Tibial artery (tissue), 4 donors: ENCODE measurements around the gene LY6G6C.
A peak's percentile ranks its signal among the peaks of the same experiment; 100 is the strongest.

Source experiments
- DNase-seq, 2 donors: peaks; one replicate each; pipeline ENCODE4 v3.0.0-alpha.2; 2019
- H3K27ac ChIP-seq, 2 donors: fragments of 200-600 bp; sonication (generic) in 1 of 2; 1 replicate in 1 of 2; 2 replicates in 1 of 2; pipeline ENCODE4 v1.5.1; 2018 to 2019; ENCODE audit warnings: mild to moderate bottlenecking in 1 of 2
- H3K27me3 ChIP-seq, 2 donors: fragments of 200-600 bp; sonication (generic) in 1 of 2; one replicate each; pipeline versions ENCODE4 v1.5.1 to v1.6.0; 2016 to 2019
- H3K36me3 ChIP-seq, 3 donors: fragments of 200-600 bp; sonication (generic) in 2 of 3; one replicate each; pipeline ENCODE4 v1.5.1; 2016 to 2019; ENCODE audit warnings: mild to moderate bottlenecking in 2 of 3
- H3K4me1 ChIP-seq, 4 donors: fragments of 200-600 bp; sonication (generic) in 2 of 4; 1 replicate in 3 of 4; 2 replicates in 1 of 4; pipeline ENCODE4 v1.5.1; 2016 to 2019
- H3K4me3 ChIP-seq, 2 donors: fragments of 200-600 bp; sonication (generic) in 1 of 2; 1 replicate in 1 of 2; 2 replicates in 1 of 2; pipeline ENCODE4 v1.5.1; 2018 to 2019; ENCODE audit warnings: mild to moderate bottlenecking in 2 of 2
- H3K9me3 ChIP-seq, 3 donors: fragments of 200-600 bp; sonication (generic) in 1 of 3; one replicate each; pipeline ENCODE4 v1.5.1; 2016 to 2019
- intact Hi-C: fragments of 100-400 bp; cut with DNase I; formaldehyde crosslinking; loops from one replicate; pipeline ENCODE4 v1.15.0; 2023; ENCODE audit warnings: low total_unique reads
- TF ChIP-seq, protein P1 (sequence below), 2 experiments: fragments of 200-600 bp in 1 of 2; fragments of 450-650 bp in 1 of 2; IDR thresholded peaks; one replicate each; pipeline ENCODE4 v1.5.1; 2017 to 2019; ENCODE audit warnings: antibody characterized with exemption in 2 of 2, mild to moderate bottlenecking in 1 of 2, moderate library complexity in 1 of 2

LY6G6C gene

DNA sequence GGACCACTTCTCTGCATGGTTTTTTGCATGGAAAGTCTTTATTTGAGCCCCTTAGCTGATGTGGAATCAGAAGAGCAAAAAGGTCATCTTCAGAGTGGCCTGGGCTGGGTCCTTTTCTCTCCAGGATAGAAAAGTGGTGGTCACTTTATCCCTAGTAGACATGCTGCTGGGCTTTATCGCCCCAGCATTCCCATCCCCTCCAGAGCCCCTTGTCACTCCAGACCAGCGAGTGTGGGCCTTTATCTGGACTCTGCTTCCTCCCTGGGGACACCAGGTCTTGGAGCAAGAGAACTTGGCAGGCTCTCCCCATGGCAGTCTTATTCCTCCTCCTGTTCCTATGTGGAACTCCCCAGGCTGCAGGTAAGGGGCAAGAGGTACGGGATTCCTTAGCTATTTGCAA lies 14.9 kb downstream of the LY6G6C start, which contains the start of gene LY6G6F:
Gene LY6G6F (plus strand): TSS at position 268 of the 400 bp plus-strand sequence. CDS start 41 bp downstream, at position 309.
- no peak within 1 kb of the TSS for H3K4me3 ChIP-seq
- peaks cover 6 to 16% (median 13%) of the 10 kb centered on the region in 4 donors for H3K4me1 ChIP-seq
- H3K36me3 ChIP-seq: no peaks in the 10 kb centered on the region
- TF ChIP-seq, protein P1, sequence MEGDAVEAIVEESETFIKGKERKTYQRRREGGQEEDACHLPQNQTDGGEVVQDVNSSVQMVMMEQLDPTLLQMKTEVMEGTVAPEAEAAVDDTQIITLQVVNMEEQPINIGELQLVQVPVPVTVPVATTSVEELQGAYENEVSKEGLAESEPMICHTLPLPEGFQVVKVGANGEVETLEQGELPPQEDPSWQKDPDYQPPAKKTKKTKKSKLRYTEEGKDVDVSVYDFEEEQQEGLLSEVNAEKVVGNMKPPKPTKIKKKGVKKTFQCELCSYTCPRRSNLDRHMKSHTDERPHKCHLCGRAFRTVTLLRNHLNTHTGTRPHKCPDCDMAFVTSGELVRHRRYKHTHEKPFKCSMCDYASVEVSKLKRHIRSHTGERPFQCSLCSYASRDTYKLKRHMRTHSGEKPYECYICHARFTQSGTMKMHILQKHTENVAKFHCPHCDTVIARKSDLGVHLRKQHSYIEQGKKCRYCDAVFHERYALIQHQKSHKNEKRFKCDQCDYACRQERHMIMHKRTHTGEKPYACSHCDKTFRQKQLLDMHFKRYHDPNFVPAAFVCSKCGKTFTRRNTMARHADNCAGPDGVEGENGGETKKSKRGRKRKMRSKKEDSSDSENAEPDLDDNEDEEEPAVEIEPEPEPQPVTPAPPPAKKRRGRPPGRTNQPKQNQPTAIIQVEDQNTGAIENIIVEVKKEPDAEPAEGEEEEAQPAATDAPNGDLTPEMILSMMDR (IDR thresholded peaks at IDR 0.05): no peak
- no peak for DNase-seq
- H3K27me3 ChIP-seq: peaks cover 0 to 18% of the 10 kb centered on the region in 2 donors
- no peak within 1 kb of the TSS for H3K27ac ChIP-seq
- no peaks in the 10 kb centered on the region for H3K9me3 ChIP-seq
- intact Hi-C loops: no loop called here

DNA sequence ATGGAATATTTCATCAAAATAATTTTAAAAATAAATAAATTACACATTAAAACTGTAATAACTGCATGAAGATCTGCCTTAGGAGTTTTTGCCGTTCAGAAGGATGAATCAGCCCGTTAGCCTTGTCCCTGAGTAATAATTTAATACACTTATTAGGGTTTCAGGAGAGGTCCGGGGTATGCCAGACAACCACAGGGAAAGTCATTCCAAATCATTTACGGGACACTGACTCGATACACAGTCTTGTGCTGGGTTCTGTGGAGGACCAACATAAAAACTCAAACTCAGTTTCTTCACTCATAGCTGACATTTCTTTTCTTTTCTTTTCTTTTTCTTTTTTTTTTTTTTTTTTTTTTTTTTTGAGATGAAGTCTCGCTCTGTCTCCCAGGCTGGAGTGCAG lies 15.6 kb downstream of the LY6G6C start:
- Histone ChIP-seq H3K27ac (no peak overlapping the region), H3K27me3 (peaks cover 0 to 13% of the 10 kb centered on the region in 2 donors), H3K4me1 (peaks cover 6 to 22% (median 19%) of the 10 kb centered on the region in 4 donors), H3K36me3 (no peaks in the 10 kb centered on the region), H3K4me3 (no peak overlapping the region), H3K9me3 (no peaks in the 10 kb centered on the region)
- no peak for DNase-seq
- intact Hi-C loops: no loop called here
- TF ChIP-seq, protein P1 (IDR thresholded peaks at IDR 0.05): no peak

DNA sequence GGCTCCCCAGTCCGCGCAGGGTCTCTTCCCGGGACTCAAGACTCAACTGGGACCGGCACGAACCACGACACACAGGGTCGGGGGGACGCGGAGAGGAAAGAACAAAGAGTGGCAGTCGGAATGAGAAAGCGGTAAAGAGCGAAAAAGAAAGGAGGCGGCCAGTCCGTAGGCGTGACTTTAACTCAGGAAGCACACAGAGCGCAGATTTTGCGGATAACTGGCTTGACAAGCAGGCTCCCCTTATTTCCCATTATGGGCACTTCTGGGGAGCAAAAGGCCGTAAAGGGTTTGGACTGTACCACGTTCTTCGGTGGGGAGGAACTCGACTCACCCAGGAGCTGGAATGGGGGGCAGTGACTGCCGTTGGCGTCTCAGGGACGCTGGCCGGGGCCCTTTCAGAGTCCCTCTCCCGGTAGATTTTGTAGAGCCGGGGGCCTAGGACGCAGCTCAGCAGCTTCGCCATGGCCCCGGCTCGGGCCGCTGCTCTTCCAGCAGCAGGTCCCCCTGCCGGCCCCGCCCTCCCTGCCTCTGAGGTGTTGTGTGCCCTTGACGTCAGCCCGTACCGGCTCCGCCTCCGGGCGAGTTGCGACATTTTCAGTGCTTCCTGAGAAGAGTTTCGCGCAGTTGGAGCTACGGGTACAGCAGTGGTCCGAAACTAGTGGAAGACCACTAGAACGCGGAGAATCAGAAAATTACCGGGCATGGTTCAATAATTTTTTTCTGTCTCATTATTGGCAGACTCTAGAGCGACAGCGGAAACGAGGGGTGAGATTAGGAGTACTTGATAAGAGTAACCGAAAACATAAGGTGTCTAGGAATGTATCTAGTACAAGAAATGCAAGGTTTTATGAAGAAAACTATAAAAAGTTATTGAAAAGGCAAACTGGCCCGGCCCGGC lies 18.5 kb downstream of the LY6G6C start, which contains the start of gene ABHD16A:
Gene ABHD16A (minus strand): TSS at position 506 of the 898 bp plus-strand sequence. CDS start 43 bp downstream, at position 463.
- no peaks in the 10 kb centered on the region for H3K27me3 ChIP-seq
- peaks cover 0 to 20% (median 4%) of the 10 kb centered on the region in 3 donors for H3K36me3 ChIP-seq
- H3K9me3 ChIP-seq: no peaks in the 10 kb centered on the region
- peak within 1 kb of the TSS; percentile 94 to 99 for H3K27ac ChIP-seq
- H3K4me1 ChIP-seq: peaks cover 6 to 27% (median 23%) of the 10 kb centered on the region in 4 donors
- TF ChIP-seq, protein P1 (IDR thresholded peaks at IDR 0.05): peak in 1 of 2 experiments; percentile 15
- peak; percentile 99 to 100 for DNase-seq
- peak within 1 kb of the TSS; percentile 79 to 95 for H3K4me3 ChIP-seq
- intact Hi-C loops: loop anchor here (5.0 kb wide), 1 partner anchor 34 kb away; the partner anchor contains the start of gene CLIC1

DNA sequence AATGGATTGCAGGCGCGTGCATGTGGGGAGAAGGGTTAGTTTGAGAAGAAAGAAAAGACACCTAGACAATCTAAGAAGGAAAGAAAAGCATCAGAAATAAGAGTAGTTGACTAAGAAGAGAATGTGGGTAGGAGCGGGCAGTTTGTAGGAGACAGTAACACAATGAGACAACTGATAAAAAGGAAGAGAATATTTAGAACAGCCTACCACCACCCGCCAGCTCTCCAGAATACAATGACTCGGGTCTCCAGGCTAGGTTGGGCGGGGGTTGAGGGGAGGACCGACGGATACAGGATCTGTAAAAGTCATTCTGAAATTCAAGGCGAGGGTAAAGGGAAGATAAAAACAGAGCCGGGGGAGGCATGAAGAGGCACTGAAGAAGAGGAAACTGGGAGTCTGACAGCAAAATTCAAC lies 19.1 kb downstream of the LY6G6C start:
- TF ChIP-seq, protein P1 (IDR thresholded peaks at IDR 0.05): no peak
- H3K27me3 ChIP-seq: no peaks in the 10 kb centered on the region
- peaks cover 0 to 27% (median 4%) of the 10 kb centered on the region in 3 donors for H3K36me3 ChIP-seq
- peak overlapping the region; percentile 79 to 95 for H3K4me3 ChIP-seq
- peak overlapping the region; percentile 94 to 99 for H3K27ac ChIP-seq
- no peak for DNase-seq
- intact Hi-C loops: loop anchor here (5.0 kb wide), 1 partner anchor 35 kb away; the partner anchor contains the start of gene CLIC1
- H3K4me1 ChIP-seq: peaks cover 6 to 27% (median 23%) of the 10 kb centered on the region in 4 donors
- no peaks in the 10 kb centered on the region for H3K9me3 ChIP-seq

DNA sequence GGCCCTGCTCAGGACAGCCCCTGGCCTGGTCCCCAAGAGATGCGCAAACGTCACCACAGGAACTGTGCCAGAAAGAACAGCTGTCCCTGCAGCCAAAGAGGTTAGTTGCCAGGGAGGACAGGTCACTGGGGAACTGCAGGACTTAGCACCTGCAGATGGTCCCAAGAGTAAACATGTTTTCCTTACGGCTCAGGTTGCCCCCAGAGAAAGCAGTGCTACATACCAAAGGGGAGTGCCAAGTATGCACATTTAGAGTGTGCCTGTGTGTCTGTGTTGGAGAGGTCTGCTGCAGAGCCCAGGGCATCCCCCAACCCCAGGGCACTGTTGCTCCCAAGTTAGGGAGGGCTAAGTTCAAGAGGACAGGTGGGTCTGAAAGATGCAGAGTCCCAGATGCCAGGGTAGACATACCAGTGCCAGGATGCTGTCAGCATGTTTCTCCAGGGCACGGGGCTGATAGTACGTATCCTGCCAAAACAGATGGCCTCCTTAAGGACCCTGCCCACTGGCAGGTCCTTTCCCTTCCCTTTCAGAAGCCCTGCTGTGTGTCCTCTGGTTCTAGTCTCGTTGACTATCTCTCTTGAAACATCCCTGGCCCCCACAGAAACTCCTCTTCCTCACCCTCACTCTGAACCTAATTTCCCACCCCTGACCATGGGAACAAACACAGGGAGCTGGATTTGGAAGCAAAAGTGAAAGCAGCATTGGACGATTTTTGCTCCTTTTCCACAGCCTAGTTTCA lies 19.7 kb downstream of the LY6G6C start:
- DNase-seq: no peak
- Histone ChIP-seq H3K36me3 (peaks cover 3 to 32% (median 4%) of the 10 kb centered on the region in 3 donors), H3K27me3 (no peaks in the 10 kb centered on the region), H3K4me3 (peak overlapping the region; percentile 79 to 95), H3K9me3 (no peaks in the 10 kb centered on the region), H3K27ac (peak overlapping the region; percentile 94 to 99), H3K4me1 (peaks cover 6 to 27% (median 23%) of the 10 kb centered on the region in 4 donors)
- intact Hi-C loops: loop anchor here (5.0 kb wide), 1 partner anchor 35 kb away; the partner anchor contains the start of gene CLIC1
- TF ChIP-seq, protein P1 (IDR thresholded peaks at IDR 0.05): no peak
